Breast epithelium (tissue), 3 donors: ENCODE data around the gene DIP2A.

ENCODE experiments used
- CTCF ChIP-seq, 3 donors: fragments of 450-650 bp; IDR thresholded peaks; one replicate each; pipeline ENCODE4 v1.5.1; 2016 to 2017; ENCODE audit warnings: antibody characterized with exemption in 3 of 3, mild to moderate bottlenecking in 3 of 3, moderate library complexity in 3 of 3
- POLR2AphosphoS5 ChIP-seq, 3 donors: sonication (generic); formaldehyde crosslinking; IDR thresholded peaks; one replicate each; pipeline ENCODE4 v1.6.1; 2017; ENCODE audit warnings: antibody characterized with exemption in 3 of 3

GRCh38 chr21:46442938-46443337, 15.8 kb upstream of the DIP2A start:
- no peak for TF ChIP-seq CTCF (IDR thresholded peaks at IDR 0.05)
- TF ChIP-seq POLR2AphosphoS5 (IDR thresholded peaks at IDR 0.05), result no peak
